Neuronal stem cell (in vitro differentiated cells): ENCODE data around the gene ELFN1.

Source experiments
- DNase-seq: peaks from one replicate; pipeline ENCODE4 v3.0.0-alpha.2; 2013; ENCODE audit warnings: low spot score
- H2AFZ ChIP-seq: one replicate; pipeline ENCODE4 v1.6.1; 2013; ENCODE audit warnings: mild to moderate bottlenecking, low read length, inconsistent platforms
- H2AK5ac ChIP-seq: 2 replicates; pipeline ENCODE4 v1.6.1; 2013; ENCODE audit warnings: low read depth, mild to moderate bottlenecking, inconsistent platforms, low read length, moderate library complexity, mixed read lengths
- H2BK120ac ChIP-seq: 2 replicates; pipeline ENCODE4 v1.6.1; 2013; ENCODE audit warnings: low read depth, mild to moderate bottlenecking, inconsistent platforms, low read length, moderate library complexity, mixed read lengths
- H2BK12ac ChIP-seq: one replicate; pipeline ENCODE4 v1.6.1; 2013; ENCODE audit warnings: low read length, inconsistent platforms
- H2BK15ac ChIP-seq: 2 replicates; pipeline ENCODE4 v1.6.1; 2013; ENCODE audit warnings: mild to moderate bottlenecking, low read length, inconsistent platforms, mixed read lengths
- H2BK5ac ChIP-seq: one replicate; pipeline ENCODE4 v1.6.1; 2013; ENCODE audit warnings: inconsistent platforms, mild to moderate bottlenecking, low read length, moderate library complexity
- H3K14ac ChIP-seq: one replicate; pipeline ENCODE4 v1.6.1; 2013; ENCODE audit warnings: low read length, inconsistent platforms
- H3K18ac ChIP-seq: 2 replicates; pipeline ENCODE4 v1.6.1; 2013; ENCODE audit warnings: low read length, inconsistent platforms
- H3K23ac ChIP-seq: 2 replicates; pipeline ENCODE4 v1.6.1; 2013; ENCODE audit warnings: low read depth, mild to moderate bottlenecking, mixed read lengths, low read length, inconsistent platforms; ENCODE audit not compliant: poor library complexity
- H3K27ac ChIP-seq: replicated peaks from 3 replicates; pipeline ENCODE4 v1.5.1; 2013; ENCODE audit warnings: low read length, inconsistent platforms
- H3K27me3 ChIP-seq, 3 experiments: 2 replicates each; pipeline ENCODE4 v1.6.1; 2013; ENCODE audit warnings: low read length in 3 of 3, mild to moderate bottlenecking in 2 of 3, inconsistent platforms in 1 of 3, low read depth in 1 of 3, mixed read lengths in 1 of 3, moderate library complexity in 1 of 3; ENCODE audit not compliant: control insufficient read depth in 3 of 3, insufficient read depth in 3 of 3
- H3K36me3 ChIP-seq, 2 donors: replicated peaks in 1 of 2; 2 replicates each; pipeline ENCODE4 v1.6.1; 2013; ENCODE audit warnings: low read length in 2 of 2; ENCODE audit not compliant: control insufficient read depth in 2 of 2, insufficient read depth in 2 of 2
- H3K4ac ChIP-seq: 2 replicates; pipeline ENCODE4 v1.6.1; 2013; ENCODE audit warnings: inconsistent platforms, mild to moderate bottlenecking, low read length, moderate library complexity
- H3K4me1 ChIP-seq, 2 donors: 1 replicate in 1 of 2; 2 replicates in 1 of 2; pipeline ENCODE4 v1.6.1; 2013; ENCODE audit warnings: low read length in 2 of 2, low read depth in 1 of 2; ENCODE audit not compliant: control insufficient read depth in 2 of 2, insufficient read depth in 1 of 2
- H3K4me2 ChIP-seq: one replicate; pipeline ENCODE4 v1.6.1; 2013; ENCODE audit warnings: mild to moderate bottlenecking, low read length, inconsistent platforms; ENCODE audit not compliant: insufficient read depth, poor library complexity, severe bottlenecking
- H3K4me3 ChIP-seq, 2 donors: 2 replicates each; pipeline ENCODE4 v1.5.1; 2013; ENCODE audit warnings: low read length in 2 of 2, mild to moderate bottlenecking in 2 of 2, inconsistent platforms in 1 of 2, moderate library complexity in 1 of 2
- H3K79me1 ChIP-seq: one replicate; pipeline ENCODE4 v1.6.1; 2013; ENCODE audit warnings: low read depth, mild to moderate bottlenecking, inconsistent platforms, low read length, moderate library complexity
- H3K9ac ChIP-seq: one replicate; pipeline ENCODE4 v1.6.1; 2013; ENCODE audit warnings: mild to moderate bottlenecking, low read depth, low read length, inconsistent platforms; ENCODE audit not compliant: poor library complexity
- H3K9me3 ChIP-seq, 2 donors: replicated peaks in 1 of 2; 2 replicates each; pipeline versions ENCODE3 to v1.6.1; 2013; ENCODE audit warnings: low read length in 2 of 2, mild to moderate bottlenecking in 2 of 2, inconsistent platforms in 1 of 2, low read depth in 1 of 2, mixed read lengths in 1 of 2, moderate library complexity in 1 of 2; ENCODE audit not compliant: control insufficient read depth in 2 of 2, insufficient read depth in 1 of 2
- H4K8ac ChIP-seq: one replicate; pipeline ENCODE4 v1.6.1; 2013; ENCODE audit warnings: low read depth, mild to moderate bottlenecking, inconsistent platforms, low read length, moderate library complexity
- H4K91ac ChIP-seq: one replicate; pipeline ENCODE4 v1.6.1; 2013; ENCODE audit warnings: low read length, low read depth, mild to moderate bottlenecking, inconsistent platforms; ENCODE audit not compliant: poor library complexity
- WGBS, 2 donors: extraction: QIAGEN DNeasy Blood & Tissue Kit; methylation state at CpG; one replicate each; pipeline ENCODE4 v1.1.7; 2013; ENCODE audit warnings: missing lambda C conversion rate in 2 of 2, mixed read lengths in 1 of 2; ENCODE audit not compliant: insufficient read length in 2 of 2, insufficient replicate concordance in 1 of 2; ENCODE audit errors: extremely low coverage in 2 of 2; 5-methylcytosine and 5-hydroxymethylcytosine counted together

The ELFN1 gene

GRCh38 chr7:1637155-1637554, 32.9 kb upstream of the ELFN1 start:
- no peak overlapping the region for H3K18ac ChIP-seq
- H3K9ac ChIP-seq: no peak overlapping the region
- H4K91ac ChIP-seq: no peak overlapping the region
- no peak overlapping the region for H3K27ac ChIP-seq
- no peak overlapping the region for H2BK12ac ChIP-seq
- no peak overlapping the region for H3K4me3 ChIP-seq
- no peak overlapping the region for H2BK15ac ChIP-seq
- no peak overlapping the region for H4K8ac ChIP-seq
- H3K4me2 ChIP-seq: no peak overlapping the region
- no peak overlapping the region for H2BK120ac ChIP-seq
- H2AFZ ChIP-seq: no peak overlapping the region
- H3K4me1 ChIP-seq: peaks cover 0 to 2% of the 10 kb centered on the region in 2 donors
- H3K14ac ChIP-seq: no peak overlapping the region
- no CpG with 5 or more reads among the region's 2 CpGs for WGBS, 2 donors
- H3K9me3 ChIP-seq: peaks cover 13 to 14% of the 10 kb centered on the region in 2 donors
- H3K27me3 ChIP-seq: no peaks in the 10 kb centered on the region
- no peaks in the 10 kb centered on the region for H3K79me1 ChIP-seq
- no peak overlapping the region for H2AK5ac ChIP-seq
- no peak for DNase-seq
- H2BK5ac ChIP-seq: no peak overlapping the region
- no peaks in the 10 kb centered on the region for H3K36me3 ChIP-seq
- no peak overlapping the region for H3K4ac ChIP-seq
- H3K23ac ChIP-seq: no peak overlapping the region

- no peak overlapping the region for H2BK15ac ChIP-seq
- H3K4me1 ChIP-seq: no peaks in the 10 kb centered on the region
- H2BK12ac ChIP-seq: no peak overlapping the region
- H3K9ac ChIP-seq: no peak overlapping the region
- H3K14ac ChIP-seq: no peak overlapping the region
- no peak overlapping the region for H3K4me3 ChIP-seq
- H3K9me3 ChIP-seq: peaks cover 11 to 13% of the 10 kb centered on the region in 2 donors
- H4K91ac ChIP-seq: no peak overlapping the region
- no peak overlapping the region for H3K23ac ChIP-seq
- H2BK120ac ChIP-seq: no peak overlapping the region
- peak; percentile 20 for DNase-seq
- no peak overlapping the region for H3K4me2 ChIP-seq
- H2AFZ ChIP-seq: peak overlapping the region; percentile 77
- WGBS, 2 donors: no CpG with 5 or more reads among the region's 11 CpGs
- peak overlapping the region; percentile 23 for H3K18ac ChIP-seq
- H2BK5ac ChIP-seq: no peak overlapping the region
- H3K27me3 ChIP-seq: no peaks in the 10 kb centered on the region
- H3K27ac ChIP-seq: peak overlapping the region; percentile 56
- no peak overlapping the region for H3K4ac ChIP-seq
- H2AK5ac ChIP-seq: no peak overlapping the region
- H3K36me3 ChIP-seq: no peaks in the 10 kb centered on the region
- no peaks in the 10 kb centered on the region for H3K79me1 ChIP-seq
- H4K8ac ChIP-seq: no peak overlapping the region
Measured at GRCh38 chr7:1638215-1638661, 31.8 kb upstream of the ELFN1 start.

- no peak for DNase-seq
- H3K4me2 ChIP-seq: no peak overlapping the region
Measured at GRCh38 chr7:1639071-1639470, 31.0 kb upstream of the ELFN1 start.

GRCh38 chr7:1639532-1640175, 30.4 kb upstream of the ELFN1 start:
- Histone ChIP-seq H3K27ac (no peak overlapping the region), H3K4me1 (no peaks in the 10 kb centered on the region), H3K36me3 (no peaks in the 10 kb centered on the region), H3K27me3 (no peaks in the 10 kb centered on the region), H3K4me3 (no peak overlapping the region), H3K9me3 (peaks cover 9 to 13% of the 10 kb centered on the region in 2 donors), H2BK12ac (no peak overlapping the region), H3K9ac (no peak overlapping the region), H3K79me1 (no peaks in the 10 kb centered on the region), H2BK15ac (no peak overlapping the region), H2BK120ac (peak overlapping the region; percentile 48), H4K8ac (no peak overlapping the region), H3K14ac (no peak overlapping the region), H2AFZ (no peak overlapping the region), H2BK5ac (no peak overlapping the region), H3K23ac (peak overlapping the region; percentile 7), H2AK5ac (peak overlapping the region; percentile 42), H4K91ac (no peak overlapping the region), H3K18ac (no peak overlapping the region), H3K4ac (no peak overlapping the region), H3K4me2 (no peak overlapping the region)
- DNase-seq: no peak
- no CpG with 5 or more reads among the region's 15 CpGs for WGBS, 2 donors

More at GRCh38 chr7:1639071-1639470, 31.0 kb upstream of the ELFN1 start:
- Histone ChIP-seq H4K8ac (no peak overlapping the region), H2AK5ac (no peak overlapping the region), H3K36me3 (no peaks in the 10 kb centered on the region), H3K4me1 (no peaks in the 10 kb centered on the region), H4K91ac (no peak overlapping the region), H2BK12ac (no peak overlapping the region), H3K79me1 (no peaks in the 10 kb centered on the region), H3K4me3 (no peak overlapping the region), H2BK15ac (no peak overlapping the region), H3K9ac (no peak overlapping the region), H3K23ac (no peak overlapping the region), H2AFZ (no peak overlapping the region), H3K9me3 (peaks cover 11 to 13% of the 10 kb centered on the region in 2 donors), H3K4ac (no peak overlapping the region), H3K14ac (no peak overlapping the region), H3K27ac (no peak overlapping the region), H2BK120ac (no peak overlapping the region), H2BK5ac (no peak overlapping the region), H3K27me3 (no peaks in the 10 kb centered on the region), H3K18ac (peak overlapping the region; percentile 7)
- WGBS, 2 donors: no CpG with 5 or more reads among the region's 8 CpGs
